ENCODE results near the gene USP9Y.

DNA sequence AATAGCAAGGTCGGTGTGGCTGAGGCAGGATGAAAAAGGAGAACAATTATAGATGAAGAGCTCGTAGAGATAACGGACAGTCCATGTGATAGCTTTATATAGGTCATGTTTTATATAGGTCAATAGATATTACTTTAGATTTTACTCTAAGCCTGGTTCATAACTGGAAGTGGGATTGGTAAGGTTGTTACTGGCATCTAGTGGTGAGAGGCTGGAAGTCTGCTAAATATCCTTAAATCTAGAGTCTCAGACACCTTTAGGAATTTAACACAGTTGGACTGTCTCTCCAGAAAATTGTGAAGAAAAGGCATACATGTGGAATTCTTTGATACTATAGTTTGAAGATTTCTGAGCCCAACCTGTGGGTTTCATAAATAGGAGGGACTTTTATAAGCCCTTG is 108.0 kb downstream of the USP9Y start:
- TF ChIP-seq CBFB (CRISPR knock-in tag; IDR thresholded peaks at IDR 0.05; ENCODE audit: low read depth): no peak
- TF ChIP-seq, protein P1, sequence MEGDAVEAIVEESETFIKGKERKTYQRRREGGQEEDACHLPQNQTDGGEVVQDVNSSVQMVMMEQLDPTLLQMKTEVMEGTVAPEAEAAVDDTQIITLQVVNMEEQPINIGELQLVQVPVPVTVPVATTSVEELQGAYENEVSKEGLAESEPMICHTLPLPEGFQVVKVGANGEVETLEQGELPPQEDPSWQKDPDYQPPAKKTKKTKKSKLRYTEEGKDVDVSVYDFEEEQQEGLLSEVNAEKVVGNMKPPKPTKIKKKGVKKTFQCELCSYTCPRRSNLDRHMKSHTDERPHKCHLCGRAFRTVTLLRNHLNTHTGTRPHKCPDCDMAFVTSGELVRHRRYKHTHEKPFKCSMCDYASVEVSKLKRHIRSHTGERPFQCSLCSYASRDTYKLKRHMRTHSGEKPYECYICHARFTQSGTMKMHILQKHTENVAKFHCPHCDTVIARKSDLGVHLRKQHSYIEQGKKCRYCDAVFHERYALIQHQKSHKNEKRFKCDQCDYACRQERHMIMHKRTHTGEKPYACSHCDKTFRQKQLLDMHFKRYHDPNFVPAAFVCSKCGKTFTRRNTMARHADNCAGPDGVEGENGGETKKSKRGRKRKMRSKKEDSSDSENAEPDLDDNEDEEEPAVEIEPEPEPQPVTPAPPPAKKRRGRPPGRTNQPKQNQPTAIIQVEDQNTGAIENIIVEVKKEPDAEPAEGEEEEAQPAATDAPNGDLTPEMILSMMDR (IDR thresholded peaks at IDR 0.05): no peak
- TF ChIP-seq NR2C2 (CRISPR knock-in tag; IDR thresholded peaks at IDR 0.05): no peak
